ENCODE measurements around the gene NOP53.
"Not testable (repeated sequence)": the region's sequence is repeated elsewhere in the genome, so short reads cannot be mapped to it uniquely, and the experiment has no call there.

NOP53 gene

GRCh38 chr19:47767349-47767748, 22.0 kb downstream of the NOP53 start:
- no peaks in the 10 kb centered on the region for H3K79me2 ChIP-seq
- no peak overlapping the region for H3K4me3 ChIP-seq (ENCODE audit: low read depth, low read length)
- no peaks in the 10 kb centered on the region for H3K27me3 ChIP-seq (ENCODE audit: control insufficient read depth, insufficient read depth, low read length)
- H2AFZ ChIP-seq = no peak overlapping the region
- H3K9ac ChIP-seq = no peak overlapping the region
- TF ChIP-seq, protein P1, sequence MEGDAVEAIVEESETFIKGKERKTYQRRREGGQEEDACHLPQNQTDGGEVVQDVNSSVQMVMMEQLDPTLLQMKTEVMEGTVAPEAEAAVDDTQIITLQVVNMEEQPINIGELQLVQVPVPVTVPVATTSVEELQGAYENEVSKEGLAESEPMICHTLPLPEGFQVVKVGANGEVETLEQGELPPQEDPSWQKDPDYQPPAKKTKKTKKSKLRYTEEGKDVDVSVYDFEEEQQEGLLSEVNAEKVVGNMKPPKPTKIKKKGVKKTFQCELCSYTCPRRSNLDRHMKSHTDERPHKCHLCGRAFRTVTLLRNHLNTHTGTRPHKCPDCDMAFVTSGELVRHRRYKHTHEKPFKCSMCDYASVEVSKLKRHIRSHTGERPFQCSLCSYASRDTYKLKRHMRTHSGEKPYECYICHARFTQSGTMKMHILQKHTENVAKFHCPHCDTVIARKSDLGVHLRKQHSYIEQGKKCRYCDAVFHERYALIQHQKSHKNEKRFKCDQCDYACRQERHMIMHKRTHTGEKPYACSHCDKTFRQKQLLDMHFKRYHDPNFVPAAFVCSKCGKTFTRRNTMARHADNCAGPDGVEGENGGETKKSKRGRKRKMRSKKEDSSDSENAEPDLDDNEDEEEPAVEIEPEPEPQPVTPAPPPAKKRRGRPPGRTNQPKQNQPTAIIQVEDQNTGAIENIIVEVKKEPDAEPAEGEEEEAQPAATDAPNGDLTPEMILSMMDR (IDR thresholded peaks at IDR 0.05) = no peak
- H3K36me3 ChIP-seq (ENCODE audit: control insufficient read depth, insufficient read depth, low read length) = no peaks in the 10 kb centered on the region
- H3K4me2 ChIP-seq (ENCODE audit: low read length) = no peak overlapping the region
- no peaks in the 10 kb centered on the region for H3K4me1 ChIP-seq
- no peaks in the 10 kb centered on the region for H3K9me3 ChIP-seq (ENCODE audit: control insufficient read depth, low read length)
- no peak overlapping the region for H3K27ac ChIP-seq

- Histone ChIP-seq H3K27me3 (ENCODE audit: control insufficient read depth, insufficient read depth, low read length) (no peaks in the 10 kb centered on the region), H3K27ac (no peak overlapping the region), H3K36me3 (ENCODE audit: control insufficient read depth, insufficient read depth, low read length) (no peaks in the 10 kb centered on the region), H2AFZ (no peak overlapping the region), H3K79me2 (no peaks in the 10 kb centered on the region), H3K9ac (no peak overlapping the region), H3K4me1 (no peaks in the 10 kb centered on the region), H3K4me3 (ENCODE audit: low read depth, low read length) (no peak overlapping the region), H3K4me2 (ENCODE audit: low read length) (no peak overlapping the region), H3K9me3 (ENCODE audit: control insufficient read depth, low read length) (no peaks in the 10 kb centered on the region)
- TF ChIP-seq, protein P1 (IDR thresholded peaks at IDR 0.05) = no peak
These were observed 23.3 kb downstream of the NOP53 start for GRCh38 chr19:47768604-47769003.

DNA sequence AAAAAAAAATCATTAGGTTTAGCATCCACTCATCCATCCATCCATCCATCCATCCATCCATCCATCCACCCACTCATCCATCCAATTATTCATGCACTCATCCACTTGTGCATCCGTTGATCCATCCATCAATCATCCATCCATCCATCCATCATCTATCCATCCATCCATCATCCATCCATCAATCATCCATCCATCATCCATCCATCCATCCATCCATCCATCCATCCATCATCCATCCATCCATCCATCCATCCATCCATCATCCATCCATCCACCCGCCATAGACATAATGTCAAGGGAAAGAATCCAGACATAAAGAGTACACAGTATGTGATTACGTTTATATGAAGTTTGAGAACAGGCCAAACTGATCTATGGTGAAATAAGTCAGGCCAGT, 24.2 kb downstream of the NOP53 start:
- TF ChIP-seq, protein P1 (IDR thresholded peaks at IDR 0.05) = no peak
- no peak overlapping the region for H3K4me2 ChIP-seq (ENCODE audit: low read length)

GRCh38 chr19:47771291-47771690, 25.9 kb downstream of the NOP53 start:
- not testable (repeated sequence) for H3K27ac ChIP-seq; H3K9ac ChIP-seq; H2AFZ ChIP-seq; H3K4me2 ChIP-seq (ENCODE audit: low read length); H3K9me3 ChIP-seq (ENCODE audit: control insufficient read depth, low read length); H3K4me1 ChIP-seq; H3K4me3 ChIP-seq (ENCODE audit: low read depth, low read length); H3K79me2 ChIP-seq; H3K36me3 ChIP-seq (ENCODE audit: control insufficient read depth, insufficient read depth, low read length); H3K27me3 ChIP-seq (ENCODE audit: control insufficient read depth, insufficient read depth, low read length)

More for the DNA sequence above, 24.2 kb downstream of the NOP53 start:
- no peak overlapping the region for H3K9ac ChIP-seq
- no peaks in the 10 kb centered on the region for H3K36me3 ChIP-seq (ENCODE audit: control insufficient read depth, insufficient read depth, low read length)
- no peak overlapping the region for H3K4me3 ChIP-seq (ENCODE audit: low read depth, low read length)
- H3K4me1 ChIP-seq = no peaks in the 10 kb centered on the region
- H3K27ac ChIP-seq = no peak overlapping the region
- H3K79me2 ChIP-seq = no peaks in the 10 kb centered on the region
- H2AFZ ChIP-seq = no peak overlapping the region
- H3K9me3 ChIP-seq (ENCODE audit: control insufficient read depth, low read length) = no peaks in the 10 kb centered on the region
- no peaks in the 10 kb centered on the region for H3K27me3 ChIP-seq (ENCODE audit: control insufficient read depth, insufficient read depth, low read length)

DNA sequence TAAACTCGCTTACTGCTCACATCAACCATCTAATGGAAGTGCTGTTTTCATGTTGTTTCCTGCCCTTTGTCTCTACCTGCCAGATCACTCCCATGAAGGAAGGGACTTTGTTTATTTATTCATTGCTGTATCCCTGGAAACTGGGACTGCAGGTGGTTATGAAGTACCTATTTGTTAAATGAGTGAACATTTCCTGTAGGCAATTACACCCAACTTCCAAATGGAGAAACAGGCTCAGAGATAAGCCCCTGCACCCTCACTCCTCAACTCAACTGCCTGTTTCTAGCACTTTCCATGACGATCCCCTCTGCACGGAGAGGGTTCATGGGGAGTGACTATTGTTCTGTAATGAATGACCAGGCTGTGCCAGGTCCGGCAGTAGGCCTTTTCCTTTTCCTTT, 31.2 kb downstream of the NOP53 start:
- no peaks in the 10 kb centered on the region for H3K27me3 ChIP-seq (ENCODE audit: control insufficient read depth, insufficient read depth, low read length)
- no peak overlapping the region for H3K4me2 ChIP-seq (ENCODE audit: low read length)
- H3K36me3 ChIP-seq (ENCODE audit: control insufficient read depth, insufficient read depth, low read length) = no peaks in the 10 kb centered on the region
- no peaks in the 10 kb centered on the region for H3K4me1 ChIP-seq
- H3K27ac ChIP-seq = peak overlapping the region; percentile 15
- no peak overlapping the region for H3K4me3 ChIP-seq (ENCODE audit: low read depth, low read length)
- no peak overlapping the region for H2AFZ ChIP-seq
- TF ChIP-seq, protein P1 (IDR thresholded peaks at IDR 0.05) = no peak
- H3K9me3 ChIP-seq (ENCODE audit: control insufficient read depth, low read length) = no peaks in the 10 kb centered on the region
- no peaks in the 10 kb centered on the region for H3K79me2 ChIP-seq
- no peak overlapping the region for H3K9ac ChIP-seq

GRCh38 chr19:47777245-47778048, 32.1 kb downstream of the NOP53 start:
- not testable (repeated sequence) for H3K27me3 ChIP-seq (ENCODE audit: control insufficient read depth, insufficient read depth, low read length); H3K79me2 ChIP-seq; H3K9ac ChIP-seq; H3K36me3 ChIP-seq (ENCODE audit: control insufficient read depth, insufficient read depth, low read length); H3K4me1 ChIP-seq; H3K9me3 ChIP-seq (ENCODE audit: control insufficient read depth, low read length)
- peak overlapping the region; percentile 87 for H3K4me3 ChIP-seq (ENCODE audit: low read depth, low read length)
- peak overlapping the region; percentile 86 for H3K4me2 ChIP-seq (ENCODE audit: low read length)
- H3K27ac ChIP-seq = peak overlapping the region; percentile 84
- peak overlapping the region; percentile 94 for H2AFZ ChIP-seq
